NCI-H2196 treated with DMSO at 0.1 percent for 48 hours (cell line): ENCODE results near the gene ARPP19.
"Not testable (repeated sequence)": the region's sequence is repeated elsewhere in the genome, so short reads cannot be mapped to it uniquely, and the experiment has no call there.

Experiments
- DNase-seq: peaks from one replicate; lab custom pipeline; 2025; ENCODE audit not compliant: unreplicated experiment; lab: John Stamatoyannopoulos, UW

ARPP19 gene

DNA sequence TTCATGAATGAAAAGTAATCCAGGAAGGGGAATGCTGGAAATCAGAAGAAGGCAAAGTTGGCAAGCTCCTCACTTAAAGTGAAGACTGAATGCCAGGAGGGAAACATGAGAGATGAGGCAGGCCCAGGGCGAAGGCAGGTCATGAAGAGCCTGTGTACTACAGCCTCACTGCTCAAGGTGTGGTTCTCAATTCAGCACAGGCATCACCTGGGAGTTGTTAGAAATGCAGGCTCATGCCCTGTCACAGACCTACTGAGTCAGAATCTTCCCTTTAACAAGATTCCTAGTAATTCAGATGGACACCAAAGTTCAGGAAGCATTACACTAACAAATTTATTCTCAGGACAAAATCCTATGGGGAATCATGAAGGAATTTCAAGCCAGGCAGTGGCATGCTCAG lies 54.3 kb downstream of the ARPP19 start:
- DNase-seq = no peak

GRCh38 chr15:52512869-52513268 lies 56.0 kb downstream of the ARPP19 start:
- DNase-seq = not testable (repeated sequence)

DNA sequence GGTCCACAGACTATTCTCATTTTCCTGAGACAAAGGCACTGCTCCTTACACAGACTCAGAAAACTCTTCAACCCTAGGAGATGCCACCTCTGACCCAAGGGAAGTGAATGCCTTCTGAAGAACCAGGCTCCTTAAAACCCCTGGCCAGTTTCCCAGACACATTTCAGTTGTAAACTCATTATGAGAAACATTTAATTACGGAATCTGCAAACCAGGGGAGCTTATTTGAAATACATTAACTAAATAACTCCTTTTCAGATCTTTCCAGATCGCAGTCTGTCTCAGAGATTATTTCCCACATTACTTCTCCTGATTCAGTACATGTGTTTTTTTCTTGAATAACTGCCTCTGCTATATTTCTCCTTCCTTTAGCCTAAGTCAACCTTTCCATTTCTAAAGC lies 57.7 kb downstream of the ARPP19 start:
- DNase-seq = no peak

DNA sequence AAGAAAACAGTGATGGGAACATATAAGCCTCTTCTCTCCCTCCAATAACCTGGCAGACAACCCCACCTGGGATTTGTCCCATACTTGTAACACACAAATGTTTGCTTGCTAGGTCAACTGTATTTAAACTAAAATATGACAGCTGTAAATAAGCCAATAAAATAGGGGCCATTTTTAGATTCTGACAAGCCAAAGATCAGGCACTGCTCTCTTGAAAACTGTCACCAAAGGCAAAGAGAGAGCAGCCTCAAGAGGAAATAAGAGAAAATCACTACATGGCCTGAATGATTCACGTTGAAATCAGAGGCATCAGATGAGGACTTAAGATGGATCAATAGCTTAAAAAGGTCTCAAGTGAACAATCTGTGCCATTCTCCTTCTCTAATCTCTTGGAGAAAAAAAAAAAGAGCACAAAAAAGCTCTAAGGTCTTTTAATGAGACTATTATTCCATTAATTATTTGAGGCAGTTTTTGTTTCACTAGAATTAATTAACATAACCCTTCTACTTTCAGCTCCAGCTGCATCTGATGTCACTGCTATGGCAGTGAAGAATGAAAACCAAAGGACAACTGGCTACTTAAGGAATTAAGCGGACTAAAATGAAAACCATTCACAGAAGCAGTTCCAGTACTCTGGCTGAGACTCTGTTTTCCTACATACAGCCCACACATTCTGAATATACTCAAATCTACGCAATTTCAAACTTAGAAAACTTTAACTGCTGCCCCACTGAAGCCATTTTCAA lies 59.2 kb downstream of the ARPP19 start:
- no peak for DNase-seq

- no peak for DNase-seq
Observed at GRCh38 chr15:52506549-52506948, 62.3 kb downstream of the ARPP19 start.

- DNase-seq = no peak
Observed at GRCh38 chr15:52505151-52505550, 63.7 kb downstream of the ARPP19 start.

DNA sequence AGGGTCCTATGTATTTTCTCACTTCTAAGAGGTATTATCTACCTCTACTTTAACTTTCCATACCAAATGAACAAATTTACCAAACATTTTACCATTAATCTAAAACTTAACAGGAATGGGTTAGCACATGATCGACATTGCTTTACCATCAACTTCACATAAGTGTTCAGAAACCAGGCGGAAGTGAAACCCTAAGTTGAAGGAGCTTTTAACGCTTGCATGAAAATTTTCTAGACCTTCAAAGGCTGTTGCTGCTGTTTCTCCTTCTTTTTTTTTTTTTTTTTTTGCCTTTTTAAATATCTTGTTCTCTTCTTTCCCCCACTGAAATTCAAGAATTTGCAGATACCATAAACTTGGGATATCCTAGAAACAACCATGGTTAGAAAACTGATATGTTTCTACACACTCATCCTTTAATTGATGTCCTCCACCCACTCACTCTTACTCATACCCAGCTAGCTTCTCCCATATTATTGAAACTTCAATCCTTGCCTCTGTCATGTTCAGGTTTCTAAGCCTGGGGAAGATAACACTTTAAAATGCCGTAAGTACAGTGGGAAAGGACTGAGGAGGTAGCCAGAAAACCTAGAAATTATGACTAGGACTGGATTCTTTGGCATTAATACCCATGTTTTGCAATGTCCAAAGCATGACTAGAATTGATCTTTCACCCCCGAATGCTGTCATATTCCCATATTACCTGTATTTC lies 64.9 kb downstream of the ARPP19 start:
- DNase-seq = no peak

- no peak for DNase-seq
Observed at GRCh38 chr15:52502608-52503007, 66.2 kb downstream of the ARPP19 start.

GRCh38 chr15:52499506-52499905 lies 69.3 kb downstream of the ARPP19 start:
- no peak for DNase-seq

DNA sequence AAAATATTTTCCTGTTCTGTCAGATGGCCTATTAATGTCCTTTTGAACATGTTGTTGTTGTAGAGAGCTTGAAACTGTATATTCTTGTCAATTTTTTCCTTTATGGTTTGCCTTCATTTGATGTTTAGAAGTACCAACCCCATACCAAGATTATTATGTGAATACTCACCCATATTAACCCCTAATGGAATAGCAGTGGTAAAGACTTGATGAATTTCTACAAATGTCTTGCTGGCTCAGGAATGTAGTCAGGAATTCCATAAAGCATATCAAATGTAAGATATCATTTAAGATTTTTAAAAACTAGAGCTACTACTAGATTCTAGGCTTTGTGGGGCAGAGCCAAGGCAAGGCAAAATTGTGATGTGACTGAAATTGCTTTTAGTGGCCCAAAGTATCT lies 70.1 kb downstream of the ARPP19 start:
- DNase-seq = no peak
